HepG2 (cell line): ENCODE measurements around the gene DHRS4L2.
"Not testable (repeated sequence)": the region's sequence is repeated elsewhere in the genome, so short reads cannot be mapped to it uniquely, and the experiment has no call there.

Experiments used
- CBFB ChIP-seq: sonication (generic); formaldehyde crosslinking; IDR thresholded peaks from 2 replicates; pipeline ENCODE4 v1.4.0; 2020; ENCODE audit warnings: missing genetic modification reagents
- EP300 ChIP-seq, 3 experiments: sonication (generic) in 1 of 3; formaldehyde crosslinking in 1 of 3; IDR thresholded peaks; 2 replicates each; pipeline versions ENCODE4 v1.5.1 to v1.6.1; 2011 to 2020; ENCODE audit warnings: low read depth in 2 of 3, low read length in 2 of 3, borderline replicate concordance in 1 of 3, improper control_type of control experiment in 1 of 3, mild to moderate bottlenecking in 1 of 3, missing genetic modification reagents in 1 of 3, moderate library complexity in 1 of 3
- FOXM1 ChIP-seq: sonication (generic); formaldehyde crosslinking; IDR thresholded peaks from 2 replicates; pipeline ENCODE4 v1.5.0; 2020; ENCODE audit warnings: missing genetic modification reagents
- FOXP1 ChIP-seq, 2 experiments: fragments of 450-650 bp in 1 of 2; IDR thresholded peaks; 2 replicates each; pipeline ENCODE4 v1.6.1; 2017 to 2018; ENCODE audit warnings: antibody characterized with exemption in 1 of 2
- MTF1 ChIP-seq: sonication (generic); formaldehyde crosslinking; IDR thresholded peaks from 2 replicates; pipeline ENCODE4 v1.5.0; 2020; ENCODE audit warnings: missing genetic modification reagents
- YY1 ChIP-seq: IDR thresholded peaks from 2 replicates; pipeline ENCODE4 v1.6.1; 2011; ENCODE audit warnings: low read length, low read depth, moderate library complexity, mild to moderate bottlenecking; ENCODE audit not compliant: insufficient read depth, insufficient replicate concordance
- ZNF484 ChIP-seq: sonication (generic); formaldehyde crosslinking; IDR thresholded peaks from 2 replicates; pipeline ENCODE4 v1.5.1; 2020; ENCODE audit warnings: mild to moderate bottlenecking, low read depth, missing genetic modification reagents, borderline replicate concordance
- TF ChIP-seq, protein P1 (sequence below): sonication (generic); formaldehyde crosslinking; IDR thresholded peaks from 2 replicates; pipeline ENCODE4 v1.8.0; 2022; ENCODE audit warnings: missing genetic modification reagents, mild to moderate bottlenecking, moderate library complexity, borderline replicate concordance
- TF ChIP-seq, protein P2 (sequence below): fragments of 450-650 bp; IDR thresholded peaks from 2 replicates; pipeline ENCODE4 v1.6.1; 2017
- TF ChIP-seq, protein P3 (sequence below): sonication (generic); formaldehyde crosslinking; IDR thresholded peaks from 2 replicates; pipeline ENCODE4 v1.4.0; 2020; ENCODE audit warnings: missing genetic modification reagents

DNA sequence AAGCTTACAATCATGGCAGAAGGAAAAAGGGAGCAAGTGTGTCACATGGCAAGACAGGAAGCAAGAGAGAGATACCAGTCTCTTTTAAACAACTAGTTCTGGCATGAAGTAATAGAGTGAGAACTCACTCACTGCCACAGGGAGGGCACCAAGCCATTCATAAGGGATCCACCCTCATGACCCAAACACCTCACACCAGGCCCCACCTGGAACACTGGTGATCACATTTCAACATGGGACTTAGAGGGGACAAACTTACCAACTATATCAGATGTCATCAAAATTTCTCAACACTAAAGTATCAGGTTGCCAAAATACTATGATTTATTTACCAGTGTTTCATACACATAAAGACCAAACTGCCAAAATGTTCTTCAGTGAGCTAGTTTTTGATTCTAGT, 27.8 kb upstream of the DHRS4L2 start:
- not testable (repeated sequence) for TF ChIP-seq EP300 (IDR thresholded peaks at IDR 0.05; ENCODE audit: low read depth in 2 of 2, low read length in 2 of 2); EP300 (CRISPR knock-in tag; IDR thresholded peaks at IDR 0.05; ENCODE audit: borderline replicate concordance); ZNF484; YY1; CBFB (CRISPR knock-in tag); FOXM1; MTF1 (CRISPR knock-in tag); FOXP1 (IDR thresholded peaks at IDR 0.05); FOXP1 (CRISPR knock-in tag; IDR thresholded peaks at IDR 0.05)
- TF ChIP-seq, protein P1, sequence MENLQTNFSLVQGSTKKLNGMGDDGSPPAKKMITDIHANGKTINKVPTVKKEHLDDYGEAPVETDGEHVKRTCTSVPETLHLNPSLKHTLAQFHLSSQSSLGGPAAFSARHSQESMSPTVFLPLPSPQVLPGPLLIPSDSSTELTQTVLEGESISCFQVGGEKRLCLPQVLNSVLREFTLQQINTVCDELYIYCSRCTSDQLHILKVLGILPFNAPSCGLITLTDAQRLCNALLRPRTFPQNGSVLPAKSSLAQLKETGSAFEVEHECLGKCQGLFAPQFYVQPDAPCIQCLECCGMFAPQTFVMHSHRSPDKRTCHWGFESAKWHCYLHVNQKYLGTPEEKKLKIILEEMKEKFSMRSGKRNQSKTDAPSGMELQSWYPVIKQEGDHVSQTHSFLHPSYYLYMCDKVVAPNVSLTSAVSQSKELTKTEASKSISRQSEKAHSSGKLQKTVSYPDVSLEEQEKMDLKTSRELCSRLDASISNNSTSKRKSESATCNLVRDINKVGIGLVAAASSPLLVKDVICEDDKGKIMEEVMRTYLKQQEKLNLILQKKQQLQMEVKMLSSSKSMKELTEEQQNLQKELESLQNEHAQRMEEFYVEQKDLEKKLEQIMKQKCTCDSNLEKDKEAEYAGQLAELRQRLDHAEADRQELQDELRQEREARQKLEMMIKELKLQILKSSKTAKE (CRISPR knock-in tag), result not testable (repeated sequence)
- TF ChIP-seq, protein P2, sequence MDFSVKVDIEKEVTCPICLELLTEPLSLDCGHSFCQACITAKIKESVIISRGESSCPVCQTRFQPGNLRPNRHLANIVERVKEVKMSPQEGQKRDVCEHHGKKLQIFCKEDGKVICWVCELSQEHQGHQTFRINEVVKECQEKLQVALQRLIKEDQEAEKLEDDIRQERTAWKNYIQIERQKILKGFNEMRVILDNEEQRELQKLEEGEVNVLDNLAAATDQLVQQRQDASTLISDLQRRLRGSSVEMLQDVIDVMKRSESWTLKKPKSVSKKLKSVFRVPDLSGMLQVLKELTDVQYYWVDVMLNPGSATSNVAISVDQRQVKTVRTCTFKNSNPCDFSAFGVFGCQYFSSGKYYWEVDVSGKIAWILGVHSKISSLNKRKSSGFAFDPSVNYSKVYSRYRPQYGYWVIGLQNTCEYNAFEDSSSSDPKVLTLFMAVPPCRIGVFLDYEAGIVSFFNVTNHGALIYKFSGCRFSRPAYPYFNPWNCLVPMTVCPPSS, result not testable (repeated sequence)
- TF ChIP-seq, protein P3, sequence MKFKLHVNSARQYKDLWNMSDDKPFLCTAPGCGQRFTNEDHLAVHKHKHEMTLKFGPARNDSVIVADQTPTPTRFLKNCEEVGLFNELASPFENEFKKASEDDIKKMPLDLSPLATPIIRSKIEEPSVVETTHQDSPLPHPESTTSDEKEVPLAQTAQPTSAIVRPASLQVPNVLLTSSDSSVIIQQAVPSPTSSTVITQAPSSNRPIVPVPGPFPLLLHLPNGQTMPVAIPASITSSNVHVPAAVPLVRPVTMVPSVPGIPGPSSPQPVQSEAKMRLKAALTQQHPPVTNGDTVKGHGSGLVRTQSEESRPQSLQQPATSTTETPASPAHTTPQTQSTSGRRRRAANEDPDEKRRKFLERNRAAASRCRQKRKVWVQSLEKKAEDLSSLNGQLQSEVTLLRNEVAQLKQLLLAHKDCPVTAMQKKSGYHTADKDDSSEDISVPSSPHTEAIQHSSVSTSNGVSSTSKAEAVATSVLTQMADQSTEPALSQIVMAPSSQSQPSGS (CRISPR knock-in tag), result not testable (repeated sequence)
